ENCODE measurements around the gene PDE6A.
"Not testable (repeated sequence)": the region's sequence is repeated elsewhere in the genome, so short reads cannot be mapped to it uniquely, and the experiment has no call there.

The PDE6A gene

DNA sequence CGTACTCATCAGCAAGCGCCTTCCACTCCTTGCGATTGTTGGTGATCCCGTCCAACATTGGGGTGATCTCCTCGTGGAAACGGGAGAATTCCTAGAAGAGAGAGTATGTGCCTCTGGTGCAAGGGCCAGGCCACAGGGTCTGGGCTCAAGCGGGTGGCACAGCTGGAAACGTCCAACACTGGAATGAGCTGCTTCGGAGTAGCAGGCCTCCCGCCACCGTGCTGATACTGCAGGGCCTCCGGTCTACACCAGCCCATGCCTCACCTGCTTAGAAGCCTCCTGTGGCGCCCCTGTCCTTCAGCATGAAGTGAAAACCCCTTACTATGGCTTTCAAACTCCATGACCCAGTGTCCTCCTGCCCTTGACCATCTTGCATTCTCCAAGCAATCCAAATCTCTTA lies 81.4 kb downstream of the PDE6A start:
- H3K4me1 ChIP-seq (ENCODE audit: control insufficient read depth, insufficient read depth, low read length), result no peaks in the 10 kb centered on the region
- no peaks in the 10 kb centered on the region for H3K36me3 ChIP-seq (ENCODE audit: control insufficient read depth, insufficient read depth, low read length)
- H3K9me3 ChIP-seq (ENCODE audit: control insufficient read depth, low read length), result no peaks in the 10 kb centered on the region
- no peaks in the 10 kb centered on the region for H3K27me3 ChIP-seq (ENCODE audit: control insufficient read depth, insufficient read depth, low read length)
- no peak overlapping the region for H3K4me3 ChIP-seq (ENCODE audit: low read length)
- H3K9ac ChIP-seq (ENCODE audit: low read length), result no peak overlapping the region

DNA sequence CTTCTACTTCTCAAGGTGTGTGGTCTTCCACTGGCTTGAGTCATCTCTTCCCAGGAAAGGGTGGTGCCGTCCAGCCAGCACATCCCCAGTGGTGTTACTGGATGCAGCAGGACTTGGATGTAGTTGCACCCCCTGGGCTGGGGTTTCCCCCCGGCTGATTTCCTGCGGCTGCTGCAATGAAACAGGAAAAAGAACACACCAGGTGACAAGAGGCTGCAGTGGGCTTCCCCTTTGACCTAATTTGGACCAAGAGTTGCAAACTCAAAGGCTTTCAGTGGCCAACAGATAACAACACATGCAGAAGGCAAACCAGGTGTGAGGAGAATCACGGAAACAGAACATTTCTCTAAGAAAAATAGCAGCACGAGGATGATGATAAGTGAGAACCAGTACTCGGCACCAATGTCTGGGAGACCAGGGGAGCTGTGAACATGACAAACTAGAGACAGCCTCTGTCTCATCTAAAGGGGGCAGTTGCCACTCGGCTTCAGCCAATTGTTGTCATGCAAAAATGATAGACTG lies 83.7 kb downstream of the PDE6A start:
- no peaks in the 10 kb centered on the region for H3K27me3 ChIP-seq (ENCODE audit: control insufficient read depth, insufficient read depth, low read length)
- no peaks in the 10 kb centered on the region for H3K9me3 ChIP-seq (ENCODE audit: control insufficient read depth, low read length)
- H3K4me1 ChIP-seq (ENCODE audit: control insufficient read depth, insufficient read depth, low read length), result peaks cover 8% of the 10 kb centered on the region
- no peak overlapping the region for H3K4me3 ChIP-seq (ENCODE audit: low read length)
- no peak overlapping the region for H3K9ac ChIP-seq (ENCODE audit: low read length)
- no peaks in the 10 kb centered on the region for H3K36me3 ChIP-seq (ENCODE audit: control insufficient read depth, insufficient read depth, low read length)

DNA sequence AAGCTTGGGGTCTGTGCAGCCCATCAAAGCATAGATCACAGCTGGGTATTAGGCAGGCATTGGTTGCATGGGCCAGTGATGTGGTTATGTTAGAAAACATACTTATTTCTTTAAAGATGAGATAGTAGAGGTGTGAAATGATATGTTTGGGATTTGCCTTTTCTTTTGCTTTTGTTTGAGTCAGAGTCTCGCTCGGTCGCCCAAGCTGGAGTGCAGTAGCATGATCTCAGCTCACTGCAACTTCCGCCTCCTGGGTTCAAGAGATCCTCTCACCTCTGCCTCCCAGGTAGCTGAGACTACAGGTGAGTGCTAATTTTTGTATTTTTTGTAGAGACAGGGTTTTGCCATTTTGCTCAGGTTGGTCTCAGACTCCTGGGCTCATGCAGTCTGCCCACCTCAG lies 84.8 kb downstream of the PDE6A start:
- no peak overlapping the region for H3K9ac ChIP-seq (ENCODE audit: low read length)
- no peaks in the 10 kb centered on the region for H3K27me3 ChIP-seq (ENCODE audit: control insufficient read depth, insufficient read depth, low read length)
- H3K4me3 ChIP-seq (ENCODE audit: low read length), result no peak overlapping the region
- no peaks in the 10 kb centered on the region for H3K36me3 ChIP-seq (ENCODE audit: control insufficient read depth, insufficient read depth, low read length)
- no peaks in the 10 kb centered on the region for H3K9me3 ChIP-seq (ENCODE audit: control insufficient read depth, low read length)
- peaks cover 11% of the 10 kb centered on the region for H3K4me1 ChIP-seq (ENCODE audit: control insufficient read depth, insufficient read depth, low read length)

DNA sequence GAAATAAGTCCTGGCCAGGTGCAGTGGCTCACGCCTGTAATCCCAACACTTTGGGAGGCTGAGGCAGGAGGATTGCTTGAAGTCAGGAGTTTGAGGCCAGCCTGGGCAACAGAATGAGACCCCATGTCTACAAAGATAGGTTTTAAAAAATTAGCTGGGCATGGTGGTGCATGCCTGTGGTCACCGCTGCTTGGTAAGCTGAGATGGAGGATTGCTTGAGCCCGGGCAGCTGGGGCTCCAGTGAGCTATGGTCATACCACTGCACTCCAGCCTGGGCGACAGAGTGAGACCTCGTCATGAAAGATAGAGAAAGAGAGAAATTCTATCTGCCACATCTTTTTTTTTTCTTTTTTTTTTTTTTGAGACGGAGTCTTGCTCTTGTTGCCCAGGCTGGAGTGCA lies 86.1 kb downstream of the PDE6A start:
- H3K36me3 ChIP-seq (ENCODE audit: control insufficient read depth, insufficient read depth, low read length); H3K9ac ChIP-seq (ENCODE audit: low read length); H3K9me3 ChIP-seq (ENCODE audit: control insufficient read depth, low read length); H3K4me3 ChIP-seq (ENCODE audit: low read length); H3K27me3 ChIP-seq (ENCODE audit: control insufficient read depth, insufficient read depth, low read length): not testable (repeated sequence)
- peaks cover 11% of the 10 kb centered on the region for H3K4me1 ChIP-seq (ENCODE audit: control insufficient read depth, insufficient read depth, low read length)

DNA sequence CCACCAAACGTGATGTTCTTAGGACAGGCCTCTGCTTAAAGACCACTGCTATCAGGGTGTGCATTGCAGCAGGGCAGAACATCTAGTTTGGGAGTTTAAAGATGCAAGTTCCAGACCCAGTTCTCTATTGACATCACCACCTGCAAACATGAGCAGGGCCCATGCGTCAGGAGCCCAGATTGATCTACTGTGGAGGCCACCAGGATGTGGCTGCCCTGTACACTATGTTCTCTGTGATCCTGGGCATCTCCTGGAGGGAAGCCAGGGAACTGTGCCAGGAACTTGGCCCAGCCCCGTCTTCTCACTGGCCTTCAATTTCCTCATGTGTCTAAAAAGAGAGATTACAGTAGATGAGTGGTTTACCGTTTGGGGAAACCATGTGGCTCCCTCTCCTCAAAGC lies 87.1 kb downstream of the PDE6A start:
- H3K4me3 ChIP-seq (ENCODE audit: low read length), result no peak overlapping the region
- H3K36me3 ChIP-seq (ENCODE audit: control insufficient read depth, insufficient read depth, low read length), result no peaks in the 10 kb centered on the region
- H3K27me3 ChIP-seq (ENCODE audit: control insufficient read depth, insufficient read depth, low read length), result no peaks in the 10 kb centered on the region
- peaks cover 17% of the 10 kb centered on the region for H3K4me1 ChIP-seq (ENCODE audit: control insufficient read depth, insufficient read depth, low read length)
- no peaks in the 10 kb centered on the region for H3K9me3 ChIP-seq (ENCODE audit: control insufficient read depth, low read length)
- H3K9ac ChIP-seq (ENCODE audit: low read length), result no peak overlapping the region

DNA sequence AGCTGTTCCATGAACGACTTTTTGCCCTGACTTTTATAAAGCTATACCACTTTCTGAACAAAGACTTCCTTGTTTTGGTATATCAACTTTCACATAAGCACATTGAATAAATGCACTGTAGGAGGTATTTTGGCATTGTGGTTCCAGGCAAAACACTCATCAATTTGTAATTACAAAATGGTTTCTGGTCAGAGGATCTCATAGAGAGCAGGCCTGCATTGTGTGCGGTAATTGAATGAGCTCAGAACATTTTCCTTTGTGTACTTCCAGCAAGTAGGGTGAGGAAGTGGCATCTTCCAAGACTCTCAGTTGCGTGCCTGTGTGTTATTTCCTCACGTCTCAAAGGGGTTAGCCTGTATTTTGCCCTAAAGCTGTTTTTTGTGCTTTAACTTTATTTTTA lies 89.2 kb downstream of the PDE6A start:
- peaks cover 17% of the 10 kb centered on the region for H3K4me1 ChIP-seq (ENCODE audit: control insufficient read depth, insufficient read depth, low read length)
- H3K36me3 ChIP-seq (ENCODE audit: control insufficient read depth, insufficient read depth, low read length), result no peaks in the 10 kb centered on the region
- H3K9me3 ChIP-seq (ENCODE audit: control insufficient read depth, low read length), result no peaks in the 10 kb centered on the region
- no peak overlapping the region for H3K4me3 ChIP-seq (ENCODE audit: low read length)
- H3K9ac ChIP-seq (ENCODE audit: low read length), result no peak overlapping the region
- no peaks in the 10 kb centered on the region for H3K27me3 ChIP-seq (ENCODE audit: control insufficient read depth, insufficient read depth, low read length)

DNA sequence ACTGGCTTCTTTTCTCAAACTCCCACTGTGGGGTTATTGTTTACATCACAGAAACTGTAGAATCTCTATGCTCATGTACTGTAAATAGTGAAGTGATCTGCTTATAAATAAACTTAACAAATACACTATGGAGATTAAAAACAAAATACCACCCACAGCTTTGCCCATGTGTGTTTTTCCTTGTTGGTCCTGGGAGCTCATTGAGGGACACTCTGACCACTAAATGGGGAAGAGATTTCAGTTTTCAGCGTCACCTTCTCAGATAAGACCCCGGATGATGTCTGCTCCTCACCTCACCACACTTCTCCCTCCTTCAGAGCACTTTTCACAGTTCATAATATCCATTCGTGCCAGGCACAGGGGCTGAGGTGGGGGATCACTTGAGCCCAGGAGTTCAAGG lies 89.7 kb downstream of the PDE6A start:
- H3K9me3 ChIP-seq (ENCODE audit: control insufficient read depth, low read length), result no peaks in the 10 kb centered on the region
- no peaks in the 10 kb centered on the region for H3K27me3 ChIP-seq (ENCODE audit: control insufficient read depth, insufficient read depth, low read length)
- no peak overlapping the region for H3K4me3 ChIP-seq (ENCODE audit: low read length)
- no peaks in the 10 kb centered on the region for H3K36me3 ChIP-seq (ENCODE audit: control insufficient read depth, insufficient read depth, low read length)
- H3K9ac ChIP-seq (ENCODE audit: low read length), result no peak overlapping the region
- peaks cover 17% of the 10 kb centered on the region for H3K4me1 ChIP-seq (ENCODE audit: control insufficient read depth, insufficient read depth, low read length)

DNA sequence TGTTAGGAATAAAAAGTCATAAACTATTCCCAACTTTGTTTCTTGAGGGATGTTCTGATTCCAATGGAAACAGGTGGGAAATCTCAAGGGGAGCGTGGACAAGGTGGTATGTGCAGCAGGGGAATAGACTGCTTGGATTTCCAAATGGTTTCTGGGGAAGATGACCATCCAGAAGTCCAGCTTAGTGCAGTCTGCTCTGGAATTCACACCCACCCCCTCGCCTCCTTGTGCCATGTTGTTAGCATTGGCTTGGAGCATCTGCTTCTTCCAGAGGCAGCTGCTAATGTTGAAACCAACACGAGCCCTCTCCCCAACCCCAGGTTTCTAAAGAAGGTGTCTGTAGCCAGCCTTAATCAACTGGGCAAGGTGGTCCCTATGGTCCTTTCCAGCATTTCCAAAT lies 90.9 kb downstream of the PDE6A start:
- Histone ChIP-seq H3K4me1 (ENCODE audit: control insufficient read depth, insufficient read depth, low read length) (peaks cover 17% of the 10 kb centered on the region), H3K9me3 (ENCODE audit: control insufficient read depth, low read length) (no peaks in the 10 kb centered on the region), H3K4me3 (ENCODE audit: low read length) (no peak overlapping the region), H3K36me3 (ENCODE audit: control insufficient read depth, insufficient read depth, low read length) (no peaks in the 10 kb centered on the region), H3K9ac (ENCODE audit: low read length) (no peak overlapping the region), H3K27me3 (ENCODE audit: control insufficient read depth, insufficient read depth, low read length) (no peaks in the 10 kb centered on the region)

DNA sequence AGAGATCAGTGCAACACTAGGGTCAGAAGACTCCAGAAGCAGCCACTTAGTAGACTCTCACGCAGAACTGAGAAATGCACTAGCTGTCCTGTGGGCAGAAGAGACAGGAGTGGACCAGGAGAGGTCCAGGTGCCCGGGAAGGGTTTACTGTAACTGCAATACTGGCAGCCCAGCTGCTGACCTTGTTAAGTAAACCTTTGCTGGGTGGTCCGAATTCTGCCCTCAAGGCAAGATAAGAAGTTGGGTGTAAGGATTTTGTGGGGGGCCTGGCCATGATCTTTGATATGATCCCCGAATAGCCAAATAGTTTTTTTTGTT lies 91.3 kb downstream of the PDE6A start:
- Histone ChIP-seq H3K9me3 (ENCODE audit: control insufficient read depth, low read length) (no peaks in the 10 kb centered on the region), H3K4me1 (ENCODE audit: control insufficient read depth, insufficient read depth, low read length) (peaks cover 17% of the 10 kb centered on the region), H3K27me3 (ENCODE audit: control insufficient read depth, insufficient read depth, low read length) (no peaks in the 10 kb centered on the region), H3K9ac (ENCODE audit: low read length) (no peak overlapping the region), H3K36me3 (ENCODE audit: control insufficient read depth, insufficient read depth, low read length) (no peaks in the 10 kb centered on the region), H3K4me3 (ENCODE audit: low read length) (no peak overlapping the region)

DNA sequence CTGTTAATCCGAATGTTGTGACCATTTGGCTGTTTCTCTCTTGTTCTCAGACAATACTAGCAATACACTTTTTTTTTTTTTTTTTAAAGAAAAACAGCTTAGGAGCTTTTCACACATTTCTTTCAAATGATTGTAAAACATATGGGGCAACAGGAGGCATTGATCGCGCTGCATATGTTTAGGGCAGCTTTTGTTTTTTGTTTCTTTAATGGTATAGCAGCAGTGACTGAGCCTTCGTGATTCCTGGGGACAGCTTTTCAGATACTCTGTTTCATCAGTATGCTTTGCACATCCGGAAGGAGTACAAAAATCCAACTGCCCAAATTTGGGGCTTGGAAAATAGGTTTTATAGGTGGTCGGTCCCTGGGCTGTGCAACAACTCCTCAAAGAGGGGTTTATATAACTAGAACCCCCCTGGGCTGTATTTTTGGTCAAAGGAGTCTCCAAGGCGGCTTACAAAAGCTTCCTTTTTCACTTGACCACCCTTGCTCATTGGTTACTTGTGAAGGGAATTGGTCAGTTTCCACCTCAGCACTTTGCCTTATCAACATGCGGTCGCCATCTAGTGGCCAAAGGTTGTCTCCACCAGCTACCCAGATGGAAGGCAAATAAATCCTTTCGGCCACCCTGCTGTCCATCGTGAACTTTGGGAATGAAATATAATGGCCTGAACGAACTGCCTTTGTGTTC lies 91.8 kb downstream of the PDE6A start:
- H3K9me3 ChIP-seq (ENCODE audit: control insufficient read depth, low read length), result no peaks in the 10 kb centered on the region
- H3K9ac ChIP-seq (ENCODE audit: low read length), result no peak overlapping the region
- no peaks in the 10 kb centered on the region for H3K36me3 ChIP-seq (ENCODE audit: control insufficient read depth, insufficient read depth, low read length)
- H3K4me1 ChIP-seq (ENCODE audit: control insufficient read depth, insufficient read depth, low read length), result peaks cover 17% of the 10 kb centered on the region
- no peaks in the 10 kb centered on the region for H3K27me3 ChIP-seq (ENCODE audit: control insufficient read depth, insufficient read depth, low read length)
- no peak overlapping the region for H3K4me3 ChIP-seq (ENCODE audit: low read length)

DNA sequence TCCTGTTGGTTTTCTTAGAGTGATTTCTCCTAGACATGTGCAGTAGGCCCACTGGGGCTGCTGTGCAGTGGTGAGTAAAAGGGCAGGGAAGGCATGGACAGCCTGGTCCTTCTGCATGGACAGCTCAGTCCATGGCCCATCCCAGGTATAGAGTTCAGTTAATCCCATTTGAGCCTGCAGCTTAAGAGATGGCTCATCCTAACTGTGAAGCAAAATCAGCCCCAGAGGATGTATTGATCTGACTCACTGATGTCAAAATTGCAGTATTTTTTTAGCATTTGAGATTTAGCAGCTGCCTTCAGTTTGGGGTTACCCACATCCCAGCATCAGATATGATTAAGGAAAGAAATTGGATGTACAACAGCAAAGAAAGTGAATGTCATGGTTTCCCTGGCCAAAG lies 93.4 kb downstream of the PDE6A start:
- H3K9me3 ChIP-seq (ENCODE audit: control insufficient read depth, low read length), result no peaks in the 10 kb centered on the region
- peaks cover 6% of the 10 kb centered on the region for H3K36me3 ChIP-seq (ENCODE audit: control insufficient read depth, insufficient read depth, low read length)
- no peak overlapping the region for H3K9ac ChIP-seq (ENCODE audit: low read length)
- peaks cover 9% of the 10 kb centered on the region for H3K4me1 ChIP-seq (ENCODE audit: control insufficient read depth, insufficient read depth, low read length)
- no peaks in the 10 kb centered on the region for H3K27me3 ChIP-seq (ENCODE audit: control insufficient read depth, insufficient read depth, low read length)
- H3K4me3 ChIP-seq (ENCODE audit: low read length), result no peak overlapping the region

DNA sequence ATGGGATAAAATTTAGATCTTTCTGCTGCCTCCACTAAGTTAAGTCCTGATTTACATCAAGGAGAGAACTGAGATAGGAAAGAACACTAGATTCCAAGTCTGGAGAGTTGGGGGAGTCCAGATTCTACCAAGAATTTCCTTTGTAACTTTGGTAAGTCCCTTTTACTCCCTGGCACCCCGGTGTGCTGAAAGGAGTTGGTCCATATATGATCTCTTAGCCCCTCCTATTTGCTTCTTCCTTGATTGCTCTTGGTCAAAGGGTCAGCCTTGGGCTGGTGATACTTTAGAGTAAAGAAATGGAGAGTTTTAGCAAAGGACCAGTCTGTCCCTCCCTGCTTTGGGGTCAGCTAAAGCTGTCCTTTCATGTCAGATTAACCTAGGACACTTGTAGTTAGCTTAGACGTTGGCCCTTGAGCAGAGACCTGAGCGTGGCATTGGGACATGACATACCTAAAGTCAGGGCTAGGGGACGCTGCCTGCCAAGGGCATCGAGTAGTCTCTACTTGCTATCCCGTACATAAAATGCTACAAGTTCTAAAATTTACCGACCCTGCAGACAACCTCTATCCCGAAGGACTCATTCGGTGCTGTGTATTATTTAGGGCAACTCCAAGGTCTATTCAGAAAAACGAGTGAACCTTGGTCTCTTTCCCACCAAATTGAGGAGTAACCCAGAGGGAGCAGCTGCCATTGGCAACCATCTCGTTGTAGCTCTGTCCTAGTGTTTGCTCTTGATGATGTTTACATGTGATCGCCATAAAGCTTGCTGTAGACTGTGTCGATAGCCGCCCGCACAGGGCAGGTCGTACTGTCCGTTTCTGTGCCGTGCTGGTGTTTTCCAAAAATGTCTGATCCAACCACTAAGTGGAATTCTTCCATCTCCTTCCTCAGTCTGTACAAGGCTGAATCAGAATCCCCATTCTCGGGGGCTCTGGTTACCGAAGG lies 94.4 kb downstream of the PDE6A start:
- no peak overlapping the region for H3K4me3 ChIP-seq (ENCODE audit: low read length)
- no peaks in the 10 kb centered on the region for H3K27me3 ChIP-seq (ENCODE audit: control insufficient read depth, insufficient read depth, low read length)
- H3K9me3 ChIP-seq (ENCODE audit: control insufficient read depth, low read length), result no peaks in the 10 kb centered on the region
- H3K36me3 ChIP-seq (ENCODE audit: control insufficient read depth, insufficient read depth, low read length), result peaks cover 11% of the 10 kb centered on the region
- H3K4me1 ChIP-seq (ENCODE audit: control insufficient read depth, insufficient read depth, low read length), result peaks cover 6% of the 10 kb centered on the region
- H3K9ac ChIP-seq (ENCODE audit: low read length), result no peak overlapping the region

Data from mucosa of stomach (tissue), 1 donor.